ENCODE measurements around the gene WASL. TPM values are rescaled to one million over a fixed set of nuclear protein-coding genes. Genes with fewer than 3 reads are reported as not detected.

The WASL gene
- polyA plus RNA-seq, 3 donors = 1.6 to 3.9 (median 2.1) TPM

GRCh38 chr7:123788584-123788983, 39.8 kb upstream of the WASL start:
- Mint-ChIP-seq H3K27me3 (ENCODE audit: low read depth in 3 of 3) (peaks cover 0 to 5% (median 2%) of the 10 kb centered on the region in 3 donors), H3K4me3 (no peak overlapping the region), H3K4me1 (peaks cover 8% of the 10 kb centered on the region), H3K9me3 (peaks cover 0 to 2% (median 0%) of the 10 kb centered on the region in 7 donors), H3K27ac (no peak overlapping the region), H3K36me3 (no peaks in the 10 kb centered on the region)
- Histone ChIP-seq H3K79me2 (ENCODE audit: insufficient read depth, low read length) (no peaks in the 10 kb centered on the region), H3K36me3 (replicated peaks in 1 of 2; ENCODE audit: control insufficient read depth in 1 of 2, insufficient read depth in 2 of 2, low read length in 2 of 2) (no peaks in the 10 kb centered on the region), H2AFZ (ENCODE audit: insufficient read depth, low read depth, low read length, poor library complexity, severe bottlenecking) (no peak overlapping the region), H3K27ac (ENCODE audit: low read depth in 1 of 2, low read length in 2 of 2) (no peak overlapping the region), H3K9me3 (replicated peaks in 1 of 2; ENCODE audit: control insufficient read depth in 1 of 2, insufficient read depth in 1 of 2, low read length in 2 of 2) (no peaks in the 10 kb centered on the region), H3K4me2 (replicated peaks; ENCODE audit: extremely low read depth, low read length, poor library complexity, severe bottlenecking) (no peak overlapping the region), H3K9ac (ENCODE audit: insufficient read depth, low read length, poor library complexity, severe bottlenecking) (no peak overlapping the region), H4K20me1 (ENCODE audit: insufficient read depth, low read length) (no peaks in the 10 kb centered on the region), H3K4me1 (ENCODE audit: control insufficient read depth in 1 of 2, insufficient read depth in 2 of 2, low read length in 2 of 2) (peaks cover 0 to 11% of the 10 kb centered on the region in 2 donors), H3K4me3 (replicated peaks in 1 of 3; ENCODE audit: low read depth in 2 of 3, low read length in 3 of 3) (no peak overlapping the region), H3K27me3 (ENCODE audit: control insufficient read depth in 2 of 2, insufficient read depth in 2 of 2, low read length in 2 of 2) (no peaks in the 10 kb centered on the region)
- no peak for DNase-seq
- TF ChIP-seq CTCF (IDR thresholded peaks at IDR 0.05) = no peak
- intact Hi-C loops (cut with micrococcal nuclease) = no loop called here
- no CpG with 5 or more reads among the region's 2 CpGs for WGBS (ENCODE audit: insufficient coverage)

GRCh38 chr7:123787220-123788007, 38.6 kb upstream of the WASL start:
- no CpG with 5 or more reads among the region's 3 CpGs for WGBS (ENCODE audit: insufficient coverage)
- Mint-ChIP-seq H3K36me3 (no peaks in the 10 kb centered on the region), H3K27me3 (ENCODE audit: low read depth in 3 of 3) (peaks cover 0 to 2% (median 1%) of the 10 kb centered on the region in 3 donors), H3K4me3 (no peak overlapping the region), H3K4me1 (peaks cover 12% of the 10 kb centered on the region), H3K9me3 (peaks cover 0 to 2% (median 0%) of the 10 kb centered on the region in 7 donors), H3K27ac (peak overlapping the region in 1 of 7 donors; percentile 20)
- no peak overlapping the region for H3K27ac ChIP-seq (ENCODE audit: low read depth in 1 of 2, low read length in 2 of 2)
- no peak overlapping the region for H3K9ac ChIP-seq (ENCODE audit: insufficient read depth, low read length, poor library complexity, severe bottlenecking)
- H2AFZ ChIP-seq (ENCODE audit: insufficient read depth, low read depth, low read length, poor library complexity, severe bottlenecking) = no peak overlapping the region
- no peak for DNase-seq
- no peaks in the 10 kb centered on the region for H3K9me3 ChIP-seq (replicated peaks in 1 of 2; ENCODE audit: control insufficient read depth in 1 of 2, insufficient read depth in 1 of 2, low read length in 2 of 2)
- no peaks in the 10 kb centered on the region for H4K20me1 ChIP-seq (ENCODE audit: insufficient read depth, low read length)
- H3K4me2 ChIP-seq (replicated peaks; ENCODE audit: extremely low read depth, low read length, poor library complexity, severe bottlenecking) = no peak overlapping the region
- H3K4me3 ChIP-seq (replicated peaks in 1 of 3; ENCODE audit: low read depth in 2 of 3, low read length in 3 of 3) = no peak overlapping the region
- intact Hi-C loops (cut with micrococcal nuclease) = no loop called here
- H3K4me1 ChIP-seq (ENCODE audit: control insufficient read depth in 1 of 2, insufficient read depth in 2 of 2, low read length in 2 of 2) = peaks cover 0 to 13% of the 10 kb centered on the region in 2 donors
- no peaks in the 10 kb centered on the region for H3K79me2 ChIP-seq (ENCODE audit: insufficient read depth, low read length)
- no peaks in the 10 kb centered on the region for H3K27me3 ChIP-seq (ENCODE audit: control insufficient read depth in 2 of 2, insufficient read depth in 2 of 2, low read length in 2 of 2)
- TF ChIP-seq CTCF (IDR thresholded peaks at IDR 0.05) = no peak
- no peaks in the 10 kb centered on the region for H3K36me3 ChIP-seq (replicated peaks in 1 of 2; ENCODE audit: control insufficient read depth in 1 of 2, insufficient read depth in 2 of 2, low read length in 2 of 2)

Measured in CD14-positive monocyte (primary cell).